UCSD-AML1 (cell line): ENCODE measurements around the gene RHBDF1.

ENCODE experiments used
- DNase-seq: peaks from one replicate; lab custom pipeline; 2025; ENCODE audit not compliant: unreplicated experiment; lab: John Stamatoyannopoulos, UW

RHBDF1 gene

GRCh38 chr16:72561-73548, at the start of gene RHBDF1:
TSS of gene RHBDF1 (minus strand) at chr16:72631. CDS start at chr16:65015, 7,616 bp downstream.
- DNase-seq: peak; percentile 47

- DNase-seq: no peak
Measured at GRCh38 chr16:120756-121155, 48.3 kb upstream of the RHBDF1 start.

- no peak for DNase-seq
Measured at GRCh38 chr16:119835-120491, 47.5 kb upstream of the RHBDF1 start.

GRCh38 chr16:119295-119694, 46.9 kb upstream of the RHBDF1 start:
- no peak for DNase-seq

GRCh38 chr16:118857-119256, 46.4 kb upstream of the RHBDF1 start:
- no peak for DNase-seq

GRCh38 chr16:117379-118365, 45.2 kb upstream of the RHBDF1 start:
- DNase-seq: peak; percentile 61

GRCh38 chr16:116015-116414, 43.6 kb upstream of the RHBDF1 start:
- no peak for DNase-seq

- DNase-seq: no peak
Measured at GRCh38 chr16:114327-114726, 41.9 kb upstream of the RHBDF1 start.

- no peak for DNase-seq
Measured at GRCh38 chr16:112153-112840, 39.9 kb upstream of the RHBDF1 start.

- DNase-seq: no peak
Measured at GRCh38 chr16:106623-107324, 34.3 kb upstream of the RHBDF1 start.

GRCh38 chr16:105521-105920, 33.1 kb upstream of the RHBDF1 start:
- DNase-seq: no peak

GRCh38 chr16:104928-105327, 32.5 kb upstream of the RHBDF1 start:
- no peak for DNase-seq

GRCh38 chr16:104355-104754, 31.9 kb upstream of the RHBDF1 start:
- DNase-seq: no peak

- no peak for DNase-seq
Measured at GRCh38 chr16:102060-102855, 29.8 kb upstream of the RHBDF1 start.

GRCh38 chr16:101586-101985, 29.2 kb upstream of the RHBDF1 start:
- DNase-seq: no peak

- no peak for DNase-seq
Measured at GRCh38 chr16:100989-101388, 28.6 kb upstream of the RHBDF1 start.

- no peak for DNase-seq
Measured at GRCh38 chr16:97822-98221, 25.4 kb upstream of the RHBDF1 start.

GRCh38 chr16:96935-97381, 24.5 kb upstream of the RHBDF1 start:
- peak; percentile 91 for DNase-seq

GRCh38 chr16:94918-95265, 22.5 kb upstream of the RHBDF1 start:
- no peak for DNase-seq
